Middle frontal gyrus (tissue), 1 donor: ENCODE data around the gene ARL16.

Experiments
- DNase-seq: peaks from one replicate; pipeline ENCODE4 v3.0.0-alpha.2; 2015; ENCODE audit warnings: low spot score; ENCODE audit errors: extremely low spot score

ARL16 gene

DNA sequence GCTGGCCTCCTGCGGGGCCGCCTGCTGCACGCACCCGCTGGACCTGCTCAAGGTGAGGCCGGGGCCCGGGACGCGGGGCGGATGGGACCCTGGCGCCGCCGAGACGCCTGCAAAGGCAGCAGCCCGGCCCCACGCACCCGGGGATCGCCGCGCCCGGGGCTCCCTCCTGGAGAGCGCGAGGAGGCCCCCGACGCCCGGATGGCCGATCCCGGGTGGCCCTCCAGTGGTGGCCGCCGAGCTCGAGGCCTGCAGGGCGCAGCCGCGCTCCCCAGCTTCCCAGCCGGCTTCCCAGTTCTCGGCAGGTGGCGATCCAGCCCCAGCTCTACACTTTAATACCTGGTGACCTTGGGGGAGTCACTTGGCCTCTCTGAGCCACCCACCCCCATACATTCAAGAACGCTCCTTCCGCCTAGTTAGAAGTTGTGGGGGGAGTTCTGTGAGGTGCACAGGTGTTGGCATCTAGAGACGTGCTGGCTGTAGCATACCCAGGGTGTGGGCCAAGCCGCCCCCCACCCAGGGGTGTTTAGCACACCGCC, 28.9 kb upstream of the ARL16 start:
- no peak for DNase-seq

DNA sequence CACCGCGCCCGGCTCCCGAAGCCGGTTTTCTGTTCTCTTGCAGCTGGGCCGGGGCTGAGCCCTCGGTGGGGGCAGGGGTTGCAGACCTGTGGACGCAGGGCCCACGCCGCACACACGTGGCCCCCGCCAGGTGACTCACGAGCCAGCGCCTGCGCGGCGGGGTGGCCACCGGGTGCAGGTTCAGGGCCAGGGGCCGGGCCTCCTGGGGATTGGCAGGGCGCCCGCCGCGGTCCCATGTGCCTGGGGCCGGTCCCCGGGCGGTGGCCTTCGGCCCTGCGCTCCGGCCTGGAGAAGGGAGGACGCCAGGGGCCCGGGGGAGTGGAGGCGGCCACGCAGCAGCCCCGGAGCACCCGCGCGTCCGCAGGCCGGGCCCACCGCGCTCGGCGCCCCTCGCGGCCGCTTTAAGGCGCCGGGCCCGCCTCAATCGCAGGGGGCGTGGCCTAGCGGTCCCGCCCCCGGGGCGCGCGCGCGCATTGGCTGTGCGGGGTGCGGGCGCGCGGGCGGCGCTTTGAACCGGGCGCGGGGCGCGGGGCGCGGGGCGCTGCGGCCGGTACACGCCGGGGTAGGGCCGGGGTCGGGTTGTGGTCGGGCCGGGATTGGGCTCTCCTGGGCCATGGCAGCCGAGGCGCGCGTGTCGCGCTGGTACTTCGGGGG, 28.3 kb upstream of the ARL16 start, which contains the start of gene SLC25A10:
Gene SLC25A10 (plus strand): TSS at position 471 of the 654 bp plus-strand sequence. CDS start 143 bp downstream, at position 614.
- peak; percentile 56 for DNase-seq

DNA sequence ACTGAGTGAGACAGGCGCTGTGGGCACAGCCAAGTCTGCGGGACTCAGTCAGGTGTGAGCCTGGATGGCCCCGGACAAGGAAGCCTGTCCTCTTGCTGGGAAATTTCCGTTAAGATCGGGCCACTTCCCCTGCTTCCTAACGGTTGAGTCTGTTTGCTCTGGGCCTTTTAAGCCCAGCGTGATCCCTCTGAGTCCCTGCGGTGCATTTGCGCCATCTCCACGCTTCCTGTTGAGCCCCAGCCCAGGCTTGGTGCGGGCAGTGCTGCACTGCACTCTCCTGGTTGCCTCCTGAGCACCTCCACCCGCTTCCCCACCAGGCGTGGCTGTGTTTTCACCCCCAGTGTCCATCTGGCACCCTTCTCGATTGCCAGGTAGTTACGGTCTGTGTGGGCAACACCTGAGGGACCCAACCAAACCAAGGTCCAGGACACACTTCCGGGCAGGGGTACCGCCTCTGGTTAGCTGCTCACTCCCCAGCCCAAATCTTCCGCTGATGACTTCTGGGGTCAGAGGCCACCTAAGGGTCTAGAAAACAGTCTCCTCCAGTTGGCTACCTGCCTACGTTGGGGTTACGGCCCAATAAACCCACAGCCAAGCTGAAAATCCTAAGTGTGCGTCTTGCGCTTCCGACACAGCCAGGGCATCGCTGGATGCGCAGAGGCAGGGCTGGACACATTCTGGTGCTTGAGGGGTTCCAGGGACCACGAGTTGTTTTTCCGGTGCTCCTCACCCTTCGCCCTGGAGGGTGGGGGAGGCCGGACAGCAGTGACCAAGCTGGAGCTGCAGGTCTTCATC, 27.1 kb upstream of the ARL16 start:
- DNase-seq = no peak

DNA sequence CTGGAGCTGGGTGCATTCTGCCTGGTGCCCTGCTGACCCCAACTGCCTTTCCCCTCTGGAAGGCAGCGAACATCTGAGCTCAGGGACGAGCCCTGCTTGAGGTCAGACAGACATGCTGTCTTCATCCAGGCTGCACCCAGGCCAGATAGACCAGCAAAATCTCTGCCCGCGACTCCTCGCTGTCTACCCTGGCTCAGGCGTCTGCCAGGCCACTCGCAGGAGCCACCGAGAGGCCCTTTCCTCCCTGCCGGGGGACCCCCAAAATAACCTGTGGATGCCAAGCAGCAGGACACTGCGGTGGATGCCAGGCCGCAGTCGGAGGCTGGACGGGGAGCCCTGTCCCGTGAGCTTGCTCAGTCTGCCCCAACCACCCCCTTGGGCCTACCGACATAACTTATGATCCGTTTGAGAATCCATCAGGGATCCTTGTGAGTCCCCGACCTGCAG, 25.2 kb upstream of the ARL16 start:
- DNase-seq = no peak

DNA sequence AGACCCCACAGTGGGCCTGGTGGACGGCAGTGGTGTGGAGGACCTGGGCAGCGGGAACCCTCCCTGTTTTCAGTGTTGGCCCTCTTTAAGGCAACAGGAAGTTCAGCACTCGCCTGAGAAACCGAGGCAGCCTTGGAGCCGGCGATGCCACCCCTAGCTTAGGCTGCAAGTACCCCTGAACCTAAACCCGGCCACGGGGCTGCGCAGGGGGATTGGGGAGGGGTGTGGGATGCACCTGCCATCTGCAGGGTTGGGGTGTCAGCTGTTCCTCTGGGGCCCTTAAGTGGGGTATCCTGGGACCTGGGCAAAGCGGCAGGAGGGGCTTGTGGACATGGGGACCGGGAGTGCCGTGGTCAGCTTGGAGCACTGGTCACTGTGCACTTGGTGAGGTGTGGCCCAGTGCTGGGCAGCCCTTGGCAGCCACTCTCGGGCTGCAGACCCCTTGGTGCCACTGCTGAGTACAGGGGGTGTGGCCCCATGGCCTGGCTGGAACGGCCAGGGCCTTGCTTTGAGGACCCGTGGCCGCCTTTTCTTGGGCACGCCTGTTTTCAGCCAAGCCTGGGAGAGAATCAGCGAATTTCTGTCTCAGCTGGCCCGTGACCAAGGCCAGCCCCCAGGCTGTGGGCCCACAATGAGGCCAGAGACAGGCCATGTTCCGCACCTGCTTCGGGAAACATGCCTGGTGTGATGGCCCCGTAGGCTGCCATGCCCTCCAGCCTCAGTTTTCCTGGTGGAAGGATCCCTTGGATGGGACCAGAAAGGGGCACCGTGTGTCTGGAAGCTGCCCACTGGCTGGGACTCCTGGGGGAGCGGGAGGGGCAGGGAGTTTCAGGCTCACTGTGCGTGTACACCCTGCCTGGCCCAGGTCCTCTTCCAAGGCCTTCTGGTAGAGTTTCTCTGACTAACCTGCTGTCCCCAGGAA, 24.4 kb upstream of the ARL16 start:
- no peak for DNase-seq

DNA sequence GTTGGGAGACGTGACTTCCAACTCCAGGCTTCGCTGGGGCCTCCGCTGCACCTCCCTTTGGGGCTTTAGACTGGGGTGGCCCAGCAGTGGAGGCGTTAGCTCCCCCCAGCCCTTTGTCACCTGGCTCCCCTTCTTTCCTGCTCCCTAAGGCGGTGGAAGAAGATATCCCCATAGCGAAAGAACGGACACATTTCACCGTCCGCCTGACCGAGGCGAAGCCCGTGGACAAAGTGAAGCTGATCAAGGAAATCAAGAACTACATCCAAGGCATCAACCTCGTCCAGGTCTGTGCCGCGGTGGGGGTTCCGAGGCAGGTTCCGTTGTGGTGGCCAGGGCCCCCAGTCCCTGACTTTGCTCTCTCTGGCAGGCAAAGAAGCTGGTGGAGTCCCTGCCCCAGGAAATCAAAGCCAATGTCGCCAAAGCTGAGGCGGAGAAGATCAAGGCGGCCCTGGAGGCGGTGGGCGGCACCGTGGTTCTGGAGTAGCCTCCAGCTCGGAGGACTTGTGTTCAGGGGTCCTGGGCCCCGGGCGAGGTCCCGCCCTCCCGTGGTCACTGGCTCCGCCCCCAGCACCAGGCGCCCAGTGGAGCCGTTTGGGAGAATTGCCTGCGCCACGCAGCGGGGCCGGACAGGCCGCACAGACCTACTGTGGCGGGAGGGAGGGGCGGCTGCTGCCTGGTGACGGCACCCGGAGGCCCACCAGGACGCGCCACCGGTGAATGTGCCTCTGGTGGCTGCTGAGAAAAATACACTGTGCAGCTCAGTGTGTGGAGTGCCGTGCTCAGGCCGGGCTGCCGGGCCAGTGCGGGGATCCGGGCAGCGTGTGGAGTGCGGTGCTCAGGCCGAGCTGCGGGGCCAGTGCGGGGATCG, 23.4 kb upstream of the ARL16 start:
- DNase-seq = no peak

DNA sequence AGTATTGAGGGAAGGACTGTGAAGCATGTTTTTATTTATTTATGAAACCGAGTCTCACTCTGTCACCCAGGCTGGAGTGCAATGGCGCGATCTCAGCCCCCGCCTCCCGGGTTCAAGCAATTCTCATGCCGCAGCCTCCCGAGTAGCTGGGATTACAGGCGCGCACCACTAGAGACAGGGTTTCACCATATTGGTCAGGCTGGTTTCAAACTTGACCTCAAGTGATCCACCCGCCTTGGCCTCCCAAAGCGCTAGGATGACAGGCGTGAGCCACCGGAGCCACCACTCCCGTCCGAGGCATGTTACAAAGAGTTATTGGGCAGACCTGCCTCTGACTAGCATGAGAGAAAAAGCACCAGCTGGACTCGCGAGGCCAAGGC, 22.6 kb upstream of the ARL16 start:
- no peak for DNase-seq

DNA sequence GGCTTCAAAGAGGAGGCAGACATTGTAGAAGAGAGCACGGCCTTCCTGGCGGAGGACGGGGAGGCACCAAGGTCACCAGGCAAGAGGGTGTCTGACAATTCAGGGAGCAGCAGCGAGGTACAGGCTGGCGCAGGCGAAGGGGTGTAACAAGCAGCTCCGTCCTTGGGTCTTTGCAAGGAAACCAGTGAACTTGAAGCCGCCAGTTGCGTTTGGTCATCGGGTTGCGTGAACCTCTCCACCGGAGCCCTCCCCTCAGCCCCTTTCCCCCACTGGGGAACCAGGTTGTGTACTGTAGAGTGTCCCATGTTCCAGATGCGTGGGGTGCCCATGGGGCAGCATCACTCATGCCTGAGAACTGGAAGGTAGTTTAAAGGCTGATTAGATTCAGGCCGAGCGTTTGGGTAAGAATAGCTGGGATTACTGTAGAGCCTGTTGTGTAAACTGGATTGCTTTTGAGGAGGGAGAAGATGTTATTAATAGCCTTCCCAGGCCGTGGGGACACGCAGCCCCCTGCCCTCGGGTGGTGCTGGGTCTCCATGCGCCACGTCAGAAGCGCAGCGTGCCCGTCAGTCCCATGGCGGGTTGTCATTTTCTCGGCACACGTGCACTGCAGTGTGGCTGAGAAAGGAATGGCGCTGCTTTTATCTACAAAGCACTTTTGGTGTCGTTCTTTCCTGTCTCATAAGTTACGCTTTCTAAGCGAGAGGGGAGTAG, 22.1 kb upstream of the ARL16 start:
- no peak for DNase-seq

DNA sequence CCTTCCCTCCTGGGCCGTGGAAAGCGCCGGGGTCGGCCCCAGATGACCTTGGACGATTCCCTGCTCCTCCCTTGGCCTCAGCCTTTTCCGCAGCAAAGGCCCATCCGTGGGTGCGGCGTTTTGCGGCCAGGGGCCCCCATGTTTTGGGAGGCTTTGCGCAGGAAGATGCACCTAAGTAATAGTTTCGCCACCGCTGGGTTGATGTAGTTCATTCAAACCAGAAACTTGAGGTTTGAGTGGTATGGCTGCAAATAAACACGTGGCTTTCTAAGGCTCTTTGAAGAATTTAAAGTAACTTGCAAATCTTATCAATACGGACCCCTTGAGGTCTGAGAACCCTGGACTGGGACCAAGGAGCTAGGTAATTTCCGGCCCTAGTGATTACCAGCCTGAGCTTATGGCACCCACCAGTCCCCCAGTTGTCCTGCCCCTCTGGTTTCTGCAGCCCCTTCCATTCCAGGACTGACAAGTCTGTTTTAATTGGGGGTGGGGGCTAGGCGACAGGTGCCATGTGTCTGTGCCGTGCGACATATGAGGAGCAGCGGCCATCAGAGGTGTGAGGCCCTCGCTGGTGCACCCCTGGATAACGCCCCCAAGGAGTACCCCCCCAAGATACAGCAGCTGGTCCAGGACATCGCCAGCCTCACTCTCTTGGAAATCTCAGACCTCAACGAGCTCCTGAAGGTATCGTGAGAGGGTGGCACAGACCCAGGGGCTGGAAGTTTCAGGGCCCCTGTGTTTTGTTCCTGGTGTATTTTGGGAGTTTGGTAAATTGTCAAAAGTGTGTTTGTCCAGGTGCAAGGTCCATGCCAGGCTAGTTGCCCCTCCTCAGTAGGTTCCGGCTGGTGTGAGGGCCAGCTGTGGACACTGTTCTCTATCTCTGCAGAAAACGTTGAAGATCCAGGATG, 20.4 kb upstream of the ARL16 start:
- DNase-seq = no peak

DNA sequence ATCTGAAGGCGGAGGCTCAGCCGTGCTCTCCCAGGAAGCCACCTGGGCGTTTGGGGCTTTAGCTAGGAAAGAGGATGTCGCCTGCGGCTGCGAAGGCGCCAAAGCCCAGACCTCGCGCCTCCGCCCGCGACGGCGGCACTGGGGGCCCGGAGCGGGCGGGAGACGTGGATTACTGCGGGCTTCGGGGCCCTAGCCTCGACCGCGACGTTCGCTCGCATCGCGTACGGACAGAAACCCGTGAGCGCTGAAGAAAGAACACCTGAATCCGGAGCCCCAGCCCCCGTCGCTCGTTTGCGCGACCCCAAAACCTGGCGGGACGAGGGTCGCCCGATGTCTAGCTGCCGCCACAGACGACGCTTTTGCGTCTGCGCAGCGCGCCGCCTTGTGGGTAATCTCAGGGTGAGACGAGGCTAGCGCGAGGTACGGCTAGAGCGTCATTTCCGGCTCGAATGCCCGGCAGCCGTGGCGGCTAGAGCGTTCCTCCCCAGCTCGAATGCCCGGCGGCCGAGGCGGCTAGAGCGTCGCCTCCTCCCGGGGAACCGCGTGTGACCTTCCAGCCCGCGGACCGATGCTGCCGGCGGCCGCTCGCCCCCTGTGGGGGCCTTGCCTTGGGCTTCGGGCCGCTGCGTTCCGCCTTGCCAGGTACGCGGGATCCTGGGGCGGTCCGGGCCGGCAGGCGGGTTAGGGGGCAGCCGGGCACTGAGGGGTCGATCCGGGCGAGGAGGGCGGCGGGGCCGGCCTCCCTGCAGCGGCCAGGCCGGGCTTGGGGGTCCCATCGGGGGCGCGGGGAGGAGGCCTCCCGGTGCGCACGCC, 19.5 kb upstream of the ARL16 start, which contains the start of gene MRPL12:
Gene MRPL12 (plus strand): TSS at position 434 of the 813 bp plus-strand sequence. CDS start 135 bp downstream, at position 569.
- peak; percentile 92 for DNase-seq

DNA sequence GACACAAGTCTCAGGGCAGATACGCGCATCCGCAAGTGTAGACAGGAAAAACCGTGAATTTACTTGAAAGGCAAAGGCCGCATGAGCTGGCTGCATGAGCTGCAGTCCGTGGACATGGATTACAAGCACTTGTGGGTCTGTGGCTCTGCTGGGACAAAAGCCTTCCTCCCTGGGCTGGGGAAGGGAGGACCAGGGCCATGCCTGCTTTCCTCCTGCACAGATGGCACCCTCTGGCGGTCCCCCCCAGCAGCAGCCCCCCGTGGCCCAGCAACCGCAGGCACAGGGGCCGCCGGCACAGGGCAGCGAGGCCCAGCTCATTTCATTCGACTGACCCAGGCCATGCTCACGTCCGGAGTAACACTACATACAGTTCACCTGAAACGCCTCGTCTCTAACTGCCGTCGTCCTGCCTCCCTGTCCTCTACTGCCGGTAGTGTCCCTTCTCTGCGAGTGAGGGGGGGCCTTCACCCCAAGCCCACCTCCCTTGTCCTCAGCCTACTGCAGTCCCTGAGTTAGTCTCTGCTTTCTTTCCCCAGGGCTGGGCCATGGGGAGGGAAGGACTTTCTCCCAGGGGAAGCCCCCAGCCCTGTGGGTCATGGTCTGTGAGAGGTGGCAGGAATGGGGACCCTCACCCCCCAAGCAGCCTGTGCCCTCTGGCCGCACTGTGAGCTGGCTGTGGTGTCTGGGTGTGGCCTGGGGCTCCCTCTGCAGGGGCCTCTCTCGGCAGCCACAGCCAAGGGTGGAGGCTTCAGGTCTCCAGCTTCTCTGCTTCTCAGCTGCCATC, 17.9 kb upstream of the ARL16 start:
- DNase-seq = no peak

DNA sequence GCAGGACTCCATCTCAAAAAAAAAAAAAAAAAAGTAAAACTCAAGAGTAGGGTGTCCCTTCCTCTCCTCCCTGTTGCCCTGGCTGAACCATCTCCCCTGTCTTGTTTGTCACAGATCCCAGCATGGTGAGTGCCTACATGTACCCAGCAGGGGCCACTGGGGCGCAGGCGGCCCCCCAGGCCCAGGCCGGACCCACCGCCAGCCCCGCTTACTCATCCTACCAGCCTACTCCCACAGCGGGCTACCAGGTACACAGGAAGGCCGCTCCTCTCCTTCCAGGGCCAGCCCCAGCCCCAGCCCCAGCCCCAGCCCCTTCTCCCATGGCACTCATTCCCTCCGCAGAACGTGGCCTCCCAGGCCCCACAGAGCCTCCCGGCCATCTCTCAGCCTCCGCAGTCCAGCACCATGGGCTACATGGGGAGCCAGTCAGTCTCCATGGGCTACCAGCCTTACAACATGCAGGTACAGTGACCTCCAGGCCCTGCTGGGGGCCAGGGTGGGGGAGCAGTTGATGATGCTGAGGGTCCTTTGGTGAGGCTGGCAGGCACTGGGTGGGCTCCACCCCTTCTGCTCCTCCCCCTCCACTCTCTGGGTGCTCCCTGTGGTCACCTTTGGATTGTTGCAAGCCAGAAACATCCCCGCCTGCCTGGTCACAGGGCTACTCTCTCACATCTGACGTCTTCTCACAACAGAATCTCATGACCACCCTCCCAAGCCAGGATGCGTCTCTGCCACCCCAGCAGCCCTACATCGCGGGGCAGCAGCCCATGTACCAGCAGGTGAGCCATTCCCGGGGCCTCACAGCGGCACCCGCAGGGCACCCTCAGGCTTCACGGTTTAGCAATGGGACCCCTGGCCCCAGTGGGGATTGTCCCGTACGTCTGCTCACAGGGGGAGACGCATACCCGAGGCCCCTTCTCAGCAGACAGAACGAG, 17.0 kb upstream of the ARL16 start:
- no peak for DNase-seq

DNA sequence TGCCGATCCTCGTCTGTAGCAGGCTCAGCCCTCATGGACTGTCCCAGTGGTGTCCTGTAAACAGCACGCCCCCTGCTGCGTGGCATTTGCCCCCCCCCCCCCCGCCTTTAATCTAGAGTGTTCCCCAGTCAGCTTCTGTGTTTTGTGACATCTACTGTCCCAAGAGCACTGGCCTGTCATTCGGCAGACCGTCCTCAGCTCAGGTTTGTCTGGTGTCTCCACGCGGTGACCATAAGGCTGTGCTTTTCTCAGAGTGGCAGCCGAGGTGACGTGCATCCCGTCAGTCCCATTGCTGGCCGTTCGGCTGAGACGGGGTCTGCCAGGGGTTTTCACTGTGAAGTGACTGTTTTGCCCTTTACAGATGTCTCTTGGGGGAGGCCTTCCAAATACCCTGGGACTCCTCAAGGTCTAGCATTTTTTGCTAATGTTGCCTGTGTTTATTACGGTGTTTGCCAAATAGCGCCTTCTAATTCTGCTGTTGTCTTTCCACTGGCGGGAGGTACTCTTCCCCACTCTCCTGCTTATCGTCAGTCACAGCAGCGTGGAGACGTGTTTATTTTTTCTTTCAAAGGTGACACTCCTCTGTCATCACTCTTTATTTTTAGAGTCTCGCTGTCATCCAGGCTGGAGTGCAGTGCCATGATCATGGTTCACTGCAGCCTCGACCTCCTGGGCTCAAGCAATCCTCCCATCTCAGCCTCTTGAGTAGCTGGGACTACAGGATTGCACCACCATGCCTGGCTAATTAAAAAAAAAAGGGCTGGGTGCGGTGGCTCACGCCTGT, 13.9 kb upstream of the ARL16 start:
- no peak for DNase-seq

DNA sequence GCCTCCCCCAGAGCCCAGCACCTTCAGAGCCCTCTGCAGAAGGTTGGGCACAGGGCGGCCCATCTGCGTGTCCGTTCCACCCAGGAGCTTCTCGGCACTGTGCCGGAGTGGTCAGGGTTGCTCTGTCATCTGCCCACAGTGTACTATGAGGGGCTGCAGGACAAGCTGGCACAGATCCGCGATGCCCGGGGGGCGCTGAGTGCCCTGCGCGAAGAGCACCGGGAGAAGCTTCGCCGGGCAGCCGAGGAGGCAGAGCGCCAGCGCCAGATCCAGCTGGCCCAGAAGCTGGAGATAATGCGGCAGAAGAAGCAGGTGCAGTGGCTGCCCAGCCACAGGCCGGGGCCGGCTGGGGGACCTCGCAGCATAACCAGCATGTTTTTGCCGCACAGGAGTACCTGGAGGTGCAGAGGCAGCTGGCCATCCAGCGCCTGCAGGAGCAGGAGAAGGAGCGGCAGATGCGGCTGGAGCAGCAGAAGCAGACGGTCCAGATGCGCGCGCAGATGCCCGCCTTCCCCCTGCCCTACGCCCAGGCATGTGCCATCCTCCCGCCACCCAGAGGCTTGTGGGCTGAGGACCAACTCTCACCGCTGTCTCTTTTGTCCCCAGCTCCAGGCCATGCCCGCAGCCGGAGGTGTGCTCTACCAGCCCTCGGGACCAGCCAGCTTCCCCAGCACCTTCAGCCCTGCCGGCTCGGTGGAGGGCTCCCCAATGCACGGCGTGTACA, 12.8 kb upstream of the ARL16 start:
- no peak for DNase-seq
